Smooth muscle cell (in vitro differentiated cells): ENCODE results near the gene BCL3. TPM values are rescaled to one million over a fixed set of nuclear protein-coding genes. Genes with fewer than 3 reads are reported as not detected.

Experiments used
- DNase-seq: peaks from one replicate; lab custom pipeline; 2025; ENCODE audit not compliant: unreplicated experiment; lab: John Stamatoyannopoulos, UW
- H2AFZ ChIP-seq: fragments of 200-600 bp; sonication (generic); 2 replicates; pipeline ENCODE4 v1.6.0; 2016; ENCODE audit warnings: antibody characterized with exemption, low read depth, mild to moderate bottlenecking
- H3F3A ChIP-seq: fragments of 200-600 bp; sonication (generic); 2 replicates; pipeline ENCODE4 v1.6.0; 2017; ENCODE audit warnings: antibody characterized with exemption, low read depth
- H3K27ac ChIP-seq: fragments of 200-600 bp; sonication (generic); 2 replicates; pipeline ENCODE4 v1.5.1; 2016; ENCODE audit warnings: low read depth, mild to moderate bottlenecking
- H3K27me3 ChIP-seq: fragments of 200-600 bp; sonication (generic); 2 replicates; pipeline ENCODE4 v1.6.1; 2016; ENCODE audit warnings: low read depth, mild to moderate bottlenecking
- H3K36me3 ChIP-seq: fragments of 200-600 bp; sonication (generic); 2 replicates; pipeline ENCODE4 v1.5.1; 2016; ENCODE audit warnings: low read depth
- H3K4me1 ChIP-seq: fragments of 200-600 bp; sonication (generic); 2 replicates; pipeline ENCODE4 v1.5.1; 2016; ENCODE audit warnings: low read depth
- H3K4me2 ChIP-seq: fragments of 200-600 bp; sonication (generic); 2 replicates; pipeline ENCODE4 v1.6.0; 2016; ENCODE audit warnings: mild to moderate bottlenecking
- H3K4me3 ChIP-seq: fragments of 200-600 bp; sonication (generic); 2 replicates; pipeline ENCODE4 v1.5.1; 2016; ENCODE audit warnings: mild to moderate bottlenecking
- H3K79me2 ChIP-seq: fragments of 200-600 bp; sonication (generic); 2 replicates; pipeline ENCODE4 v1.6.0; 2016; ENCODE audit warnings: low read depth, mild to moderate bottlenecking
- H3K9ac ChIP-seq: fragments of 200-600 bp; sonication (generic); 2 replicates; pipeline ENCODE4 v1.6.0; 2016; ENCODE audit warnings: low read depth
- H3K9me3 ChIP-seq: fragments of 200-600 bp; sonication (generic); replicated peaks from 2 replicates; pipeline ENCODE4 v1.5.1; 2016; ENCODE audit warnings: low read depth
- H4K20me1 ChIP-seq: fragments of 200-600 bp; sonication (generic); 2 replicates; pipeline ENCODE4 v1.6.0; 2016; ENCODE audit warnings: low read depth
- WGBS: methylation state at CpG from one replicate; pipeline ENCODE4 v1.1.7; 2016; ENCODE audit warnings: low lambda C conversion rate; 5-methylcytosine and 5-hydroxymethylcytosine counted together
- polyA plus RNA-seq: library from polyadenylated mRNA; unstranded; fragments of >200 nt; fragmentation: Nextera tagmentation; extraction: Ambion mirVana; gene quantifications from 2 replicates; pipeline ENCODE4 v1.2.1, GENCODE V29; 2016
- total RNA-seq: library from RNA; depleted of rRNA; stranded (reverse); fragments of >200 nt; gene quantifications from 2 replicates; pipeline ENCODE4 v1.2.3, GENCODE V29; 2014
- TF ChIP-seq, protein P1 (sequence below): fragments of 200-600 bp; sonication (generic); IDR thresholded peaks from 2 replicates; pipeline ENCODE4 v1.5.1; 2017; ENCODE audit warnings: borderline replicate concordance, mild to moderate bottlenecking, antibody characterized with exemption; ENCODE audit not compliant: insufficient read depth, poor library complexity, severe bottlenecking

Gene BCL3
- total and polyA plus RNA-seq, 2 experiments from 2014 or later, result 12.2 to 52.8 TPM

DNA sequence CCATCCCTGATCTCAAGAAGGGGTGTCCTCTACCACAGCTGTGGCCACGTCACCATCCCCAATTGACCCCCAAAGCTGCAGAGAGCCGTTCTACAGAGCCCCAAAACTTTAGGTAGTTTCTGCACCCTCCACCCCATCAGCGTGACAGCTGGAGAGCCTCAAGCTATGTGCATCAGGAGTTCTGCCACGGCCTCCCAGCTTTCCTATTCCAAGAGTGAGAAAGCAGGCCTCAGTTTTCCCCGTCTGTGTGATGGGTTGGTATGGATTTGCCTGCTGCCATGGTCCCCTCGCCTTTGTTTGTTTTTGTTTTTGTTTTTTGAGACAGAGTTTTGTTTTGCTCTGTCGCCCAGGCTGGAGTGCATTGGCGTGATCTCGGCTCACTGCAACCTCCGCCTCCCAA, 1.5 kb downstream of the BCL3 start:
- Histone ChIP-seq H3K4me2 (peak overlapping the region; percentile 98), H3K4me1 (peaks cover 15% of the 10 kb centered on the region), H3K27me3 (no peaks in the 10 kb centered on the region), H3K4me3 (peak overlapping the region; percentile 92), H2AFZ (no peak overlapping the region), H3K27ac (no peak overlapping the region), H3F3A (peaks cover 37% of the 10 kb centered on the region), H3K36me3 (no peaks in the 10 kb centered on the region), H4K20me1 (peaks cover 34% of the 10 kb centered on the region), H3K9ac (no peak overlapping the region), H3K9me3 (no peaks in the 10 kb centered on the region), H3K79me2 (peaks cover 28% of the 10 kb centered on the region)
- 85% methylated on average over 10 of the region's 10 CpGs for WGBS
- no peak for DNase-seq
- TF ChIP-seq, protein P1, sequence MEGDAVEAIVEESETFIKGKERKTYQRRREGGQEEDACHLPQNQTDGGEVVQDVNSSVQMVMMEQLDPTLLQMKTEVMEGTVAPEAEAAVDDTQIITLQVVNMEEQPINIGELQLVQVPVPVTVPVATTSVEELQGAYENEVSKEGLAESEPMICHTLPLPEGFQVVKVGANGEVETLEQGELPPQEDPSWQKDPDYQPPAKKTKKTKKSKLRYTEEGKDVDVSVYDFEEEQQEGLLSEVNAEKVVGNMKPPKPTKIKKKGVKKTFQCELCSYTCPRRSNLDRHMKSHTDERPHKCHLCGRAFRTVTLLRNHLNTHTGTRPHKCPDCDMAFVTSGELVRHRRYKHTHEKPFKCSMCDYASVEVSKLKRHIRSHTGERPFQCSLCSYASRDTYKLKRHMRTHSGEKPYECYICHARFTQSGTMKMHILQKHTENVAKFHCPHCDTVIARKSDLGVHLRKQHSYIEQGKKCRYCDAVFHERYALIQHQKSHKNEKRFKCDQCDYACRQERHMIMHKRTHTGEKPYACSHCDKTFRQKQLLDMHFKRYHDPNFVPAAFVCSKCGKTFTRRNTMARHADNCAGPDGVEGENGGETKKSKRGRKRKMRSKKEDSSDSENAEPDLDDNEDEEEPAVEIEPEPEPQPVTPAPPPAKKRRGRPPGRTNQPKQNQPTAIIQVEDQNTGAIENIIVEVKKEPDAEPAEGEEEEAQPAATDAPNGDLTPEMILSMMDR, result no peak

DNA sequence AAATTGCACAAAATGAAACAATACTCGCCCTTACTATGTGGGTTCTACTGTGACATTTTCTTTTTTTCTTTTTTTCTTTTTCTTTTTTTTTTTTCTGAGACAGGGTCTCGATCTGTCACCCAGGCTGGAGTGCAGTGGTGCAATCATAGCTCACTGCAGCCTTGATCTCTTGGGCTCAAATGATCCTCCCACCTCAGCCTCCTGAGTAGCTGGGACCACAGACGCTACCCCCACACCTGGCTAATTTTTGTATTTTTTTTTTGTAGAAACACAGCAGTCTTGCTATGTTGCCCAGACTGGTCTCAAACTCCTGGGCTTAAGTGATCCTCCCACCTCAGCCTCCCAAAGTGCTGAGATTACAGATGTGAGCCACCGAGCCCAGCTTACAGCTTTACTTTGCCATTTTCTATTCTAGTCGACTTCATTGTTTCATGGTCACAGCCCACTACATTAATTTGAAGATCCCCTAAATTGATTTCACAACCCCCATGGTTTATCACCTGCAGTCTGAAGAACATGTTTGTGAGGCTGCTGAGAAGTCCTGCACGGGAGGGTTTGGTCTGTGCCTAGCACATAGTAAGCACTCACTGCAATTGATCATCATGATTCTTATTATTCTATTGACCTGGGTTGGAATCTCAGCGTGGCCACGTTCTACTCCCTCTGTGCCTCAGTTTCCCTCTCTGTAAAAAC, 3.8 kb downstream of the BCL3 start:
- peak overlapping the region; percentile 98 for H3K4me2 ChIP-seq
- peak overlapping the region; percentile 53 for H3K27ac ChIP-seq
- no peak overlapping the region for H2AFZ ChIP-seq
- no peaks in the 10 kb centered on the region for H3K27me3 ChIP-seq
- WGBS, result 80% methylated on average over 8 of the region's 8 CpGs
- H3K36me3 ChIP-seq, result no peaks in the 10 kb centered on the region
- peaks cover 33% of the 10 kb centered on the region for H3K79me2 ChIP-seq
- no peaks in the 10 kb centered on the region for H3K9me3 ChIP-seq
- H4K20me1 ChIP-seq, result peaks cover 46% of the 10 kb centered on the region
- H3K4me1 ChIP-seq, result peaks cover 21% of the 10 kb centered on the region
- no peak for DNase-seq
- peaks cover 40% of the 10 kb centered on the region for H3F3A ChIP-seq
- TF ChIP-seq, protein P1, result no peak
- no peak overlapping the region for H3K9ac ChIP-seq
- H3K4me3 ChIP-seq, result no peak overlapping the region

DNA sequence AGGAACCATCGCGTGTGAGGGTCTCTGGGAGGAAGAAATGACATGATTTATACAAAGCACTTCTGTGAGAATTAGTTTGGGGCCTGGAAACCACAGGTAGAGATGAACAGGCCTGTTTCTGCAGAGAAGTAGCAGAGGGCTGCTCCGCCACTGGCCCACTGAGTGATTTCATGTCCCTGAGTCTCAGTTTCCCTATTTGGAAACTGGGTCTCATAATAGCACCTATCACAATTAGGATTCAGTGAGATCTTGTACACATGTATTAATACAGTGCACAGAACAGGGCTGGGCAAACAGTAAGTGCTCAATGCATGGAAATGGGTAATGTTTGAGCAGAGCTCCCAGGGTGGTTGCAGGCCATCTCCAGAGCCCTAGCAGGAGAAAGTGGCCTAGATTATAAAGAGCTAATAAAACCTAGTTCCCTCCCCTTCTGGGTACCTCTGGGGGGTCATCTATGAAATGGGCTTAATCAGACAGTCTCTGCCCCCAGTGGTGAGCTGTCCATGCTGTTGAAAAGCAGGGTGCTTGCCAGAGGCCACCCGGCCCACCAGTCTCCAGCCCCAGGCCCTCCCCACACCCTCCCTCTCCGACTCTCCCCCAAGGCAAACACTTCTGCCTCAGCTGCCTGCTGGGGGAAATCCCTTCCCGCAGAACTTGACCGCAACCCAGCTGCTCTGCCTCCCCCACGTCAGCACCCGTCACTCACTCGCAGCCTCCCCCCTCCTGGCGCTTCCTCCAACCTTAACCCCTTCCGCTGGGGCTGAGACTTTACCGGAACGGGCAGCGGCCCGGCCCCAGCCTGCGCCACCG, 4.5 kb downstream of the BCL3 start:
- TF ChIP-seq, protein P1, result no peak
- H3K9ac ChIP-seq, result peak overlapping the region; percentile 66
- H3K27me3 ChIP-seq, result no peaks in the 10 kb centered on the region
- H3K4me1 ChIP-seq, result peaks cover 22% of the 10 kb centered on the region
- H3K36me3 ChIP-seq, result no peaks in the 10 kb centered on the region
- peak overlapping the region; percentile 88 for H3K27ac ChIP-seq
- WGBS, result 15% methylated on average over 17 of the region's 18 CpGs
- H4K20me1 ChIP-seq, result peaks cover 52% of the 10 kb centered on the region
- H2AFZ ChIP-seq, result no peak overlapping the region
- H3K4me2 ChIP-seq, result peak overlapping the region; percentile 98
- H3K4me3 ChIP-seq, result peak overlapping the region; percentile 48
- H3F3A ChIP-seq, result peaks cover 35% of the 10 kb centered on the region
- peak; percentile 67 for DNase-seq
- H3K79me2 ChIP-seq, result peaks cover 33% of the 10 kb centered on the region
- H3K9me3 ChIP-seq, result no peaks in the 10 kb centered on the region

DNA sequence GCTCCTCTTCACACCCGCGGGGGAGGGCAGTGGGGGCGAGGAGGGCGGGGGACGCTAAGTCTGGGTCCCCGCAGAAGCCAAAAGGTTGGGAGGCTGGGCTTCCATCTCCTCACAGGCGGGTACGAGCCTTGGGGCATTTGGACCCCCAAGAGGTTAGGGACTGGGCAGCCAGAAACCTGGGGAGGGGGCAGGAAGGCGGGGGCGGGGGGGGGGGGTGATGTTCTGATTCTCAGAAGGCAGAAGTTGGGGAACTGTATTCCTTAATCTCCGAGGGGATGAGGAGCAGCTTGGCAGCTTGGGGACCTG, 5.1 kb downstream of the BCL3 start:
- peaks cover 33% of the 10 kb centered on the region for H3K79me2 ChIP-seq
- no peaks in the 10 kb centered on the region for H3K36me3 ChIP-seq
- 0% methylated on average over 10 of the region's 11 CpGs for WGBS
- peaks cover 38% of the 10 kb centered on the region for H3F3A ChIP-seq
- peak overlapping the region; percentile 66 for H3K9ac ChIP-seq
- no peak overlapping the region for H2AFZ ChIP-seq
- peaks cover 25% of the 10 kb centered on the region for H3K4me1 ChIP-seq
- peak overlapping the region; percentile 88 for H3K27ac ChIP-seq
- TF ChIP-seq, protein P1, result no peak
- H3K27me3 ChIP-seq, result no peaks in the 10 kb centered on the region
- peaks cover 57% of the 10 kb centered on the region for H4K20me1 ChIP-seq
- no peak for DNase-seq
- peak overlapping the region; percentile 48 for H3K4me3 ChIP-seq
- peak overlapping the region; percentile 98 for H3K4me2 ChIP-seq
- H3K9me3 ChIP-seq, result no peaks in the 10 kb centered on the region
